Type B pancreatic cell (in vitro differentiated cells): ENCODE measurements around the gene SLC9A7. TPM values are rescaled to one million over a fixed set of nuclear protein-coding genes. Genes with fewer than 3 reads are reported as not detected.

Experiments
- DNase-seq: peaks from one replicate; pipeline ENCODE4 v3.0.0; 2021; ENCODE audit warnings: mixed read lengths; ENCODE audit not compliant: unreplicated experiment; ENCODE audit errors: extremely low spot score
- H3K27ac Mint-ChIP-seq: 2 replicates; pipeline ENCODE4 v1.8.0; 2021; ENCODE audit warnings: mild to moderate bottlenecking, mixed read lengths
- H3K27me3 Mint-ChIP-seq: 2 replicates; pipeline ENCODE4 v1.8.0; 2021; ENCODE audit warnings: mixed read lengths
- H3K36me3 Mint-ChIP-seq: 2 replicates; pipeline ENCODE4 v1.8.0; 2021; ENCODE audit warnings: mixed read lengths
- H3K4me1 Mint-ChIP-seq: one replicate; pipeline ENCODE4 v1.8.0; 2021; ENCODE audit warnings: mixed read lengths; ENCODE audit not compliant: unreplicated experiment
- H3K4me3 Mint-ChIP-seq: 2 replicates; pipeline ENCODE4 v1.8.0; 2021; ENCODE audit warnings: mild to moderate bottlenecking, mixed read lengths
- H3K9me3 Mint-ChIP-seq: 2 replicates; pipeline ENCODE4 v1.8.0; 2021; ENCODE audit warnings: mixed read lengths
- CTCF ChIP-seq: fragments of 200-600 bp; sonication (generic); conservative IDR thresholded peaks from 2 replicates; pipeline ENCODE4 v1.5.0; 2021; ENCODE audit warnings: antibody characterized with exemption, mild to moderate bottlenecking
- total RNA-seq: library from RNA; stranded (reverse); gene quantifications from 2 replicates; pipeline ENCODE4 v1.2.1, GENCODE V29; 2021; ENCODE audit warnings: low replicate concordance

Gene SLC9A7
- total RNA-seq, 1 donor from 2014 or later = 7.5 TPM

GRCh38 chrX:46587158-46587557 lies 171.8 kb downstream of the SLC9A7 start:
- peaks cover 3% of the 10 kb centered on the region for H3K36me3 Mint-ChIP-seq
- H3K4me1 Mint-ChIP-seq = peaks cover 23% of the 10 kb centered on the region
- H3K27ac Mint-ChIP-seq = no peak overlapping the region
- no peak for DNase-seq
- no peak for TF ChIP-seq CTCF
- no peaks in the 10 kb centered on the region for H3K9me3 Mint-ChIP-seq
- no peaks in the 10 kb centered on the region for H3K27me3 Mint-ChIP-seq
- no peak overlapping the region for H3K4me3 Mint-ChIP-seq

GRCh38 chrX:46584736-46585135 lies 174.2 kb downstream of the SLC9A7 start:
- H3K27me3 Mint-ChIP-seq = no peaks in the 10 kb centered on the region
- TF ChIP-seq CTCF = no peak
- no peaks in the 10 kb centered on the region for H3K9me3 Mint-ChIP-seq
- no peak for DNase-seq
- H3K27ac Mint-ChIP-seq = no peak overlapping the region
- no peaks in the 10 kb centered on the region for H3K36me3 Mint-ChIP-seq
- H3K4me3 Mint-ChIP-seq = no peak overlapping the region
- H3K4me1 Mint-ChIP-seq = peaks cover 23% of the 10 kb centered on the region

GRCh38 chrX:46582966-46583365 lies 176.0 kb downstream of the SLC9A7 start:
- Mint-ChIP-seq H3K4me3 (no peak overlapping the region), H3K4me1 (peaks cover 17% of the 10 kb centered on the region), H3K36me3 (no peaks in the 10 kb centered on the region), H3K27me3 (no peaks in the 10 kb centered on the region), H3K9me3 (no peaks in the 10 kb centered on the region), H3K27ac (no peak overlapping the region)
- no peak for DNase-seq
- TF ChIP-seq CTCF = no peak

GRCh38 chrX:46582325-46582724 lies 176.6 kb downstream of the SLC9A7 start:
- peaks cover 14% of the 10 kb centered on the region for H3K4me1 Mint-ChIP-seq
- no peak overlapping the region for H3K4me3 Mint-ChIP-seq
- no peak for DNase-seq
- no peak overlapping the region for H3K27ac Mint-ChIP-seq
- no peak for TF ChIP-seq CTCF
- peaks cover 1% of the 10 kb centered on the region for H3K27me3 Mint-ChIP-seq
- H3K9me3 Mint-ChIP-seq = no peaks in the 10 kb centered on the region
- no peaks in the 10 kb centered on the region for H3K36me3 Mint-ChIP-seq

GRCh38 chrX:46580613-46581012 lies 178.3 kb downstream of the SLC9A7 start:
- peaks cover 23% of the 10 kb centered on the region for H3K4me1 Mint-ChIP-seq
- DNase-seq = no peak
- H3K36me3 Mint-ChIP-seq = no peaks in the 10 kb centered on the region
- no peaks in the 10 kb centered on the region for H3K9me3 Mint-ChIP-seq
- H3K27ac Mint-ChIP-seq = no peak overlapping the region
- TF ChIP-seq CTCF = no peak
- peaks cover 14% of the 10 kb centered on the region for H3K27me3 Mint-ChIP-seq
- H3K4me3 Mint-ChIP-seq = no peak overlapping the region

- H3K4me1 Mint-ChIP-seq = peaks cover 18% of the 10 kb centered on the region
- H3K4me3 Mint-ChIP-seq = no peak overlapping the region
- no peak overlapping the region for H3K27ac Mint-ChIP-seq
- peaks cover 17% of the 10 kb centered on the region for H3K27me3 Mint-ChIP-seq
- H3K36me3 Mint-ChIP-seq = no peaks in the 10 kb centered on the region
- DNase-seq = no peak
- no peaks in the 10 kb centered on the region for H3K9me3 Mint-ChIP-seq
- TF ChIP-seq CTCF = no peak
These were observed 179.7 kb downstream of the SLC9A7 start for GRCh38 chrX:46579250-46579649.
